ENCODE results near the gene DUSP23. TPM values are rescaled to one million over a fixed set of nuclear protein-coding genes. Genes with fewer than 3 reads are reported as not detected.

The DUSP23 gene
- total and polyA plus RNA-seq, 10 of the 15 experiments (the other 5 are each of a cell fraction or from before 2014, with no cell fraction given) = 1.1 to 6.9 (median 4.1) TPM; not detected in 1

DNA sequence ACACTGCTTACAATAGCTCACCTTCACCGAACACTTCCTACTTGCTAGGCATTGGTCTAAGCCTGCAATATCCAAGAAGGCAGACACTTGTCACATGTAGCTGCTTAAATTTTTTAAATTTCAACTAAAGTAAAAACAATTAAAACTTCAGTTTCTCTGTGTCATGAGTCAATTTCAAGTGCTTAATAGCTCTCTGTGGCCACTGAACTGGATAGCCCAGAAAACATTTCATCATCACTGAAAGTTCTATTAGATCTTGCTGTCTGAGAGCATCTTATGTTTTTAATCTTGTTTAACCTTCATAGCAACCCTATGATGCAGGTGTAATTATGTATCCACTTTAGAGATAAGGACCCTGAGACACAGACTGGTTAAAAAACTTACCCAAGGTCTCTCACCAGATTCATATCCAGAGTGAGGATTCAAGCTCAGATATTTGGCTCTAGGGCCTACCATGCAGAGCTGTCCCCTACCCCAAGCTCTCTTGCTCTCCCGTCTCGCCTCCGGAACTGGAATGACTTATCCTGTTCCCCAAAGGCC, 18.8 kb downstream of the DUSP23 start:
- no peaks in the 10 kb centered on the region for H3K36me3 ChIP-seq (ENCODE audit: control insufficient read depth in 2 of 2, insufficient read depth in 2 of 2, low read length in 1 of 2)
- intact Hi-C loops (cut with micrococcal nuclease; ENCODE audit: unreplicated experiment) = loop anchor here (1.0 to 10.0 kb wide), 4 partner anchors 29 to 585 kb away; no protein-coding TSS in a partner anchor
- in situ Hi-C loops (cut with MboI) = loop anchor here (5.0 kb wide), 2 partner anchors 93 to 208 kb away; no protein-coding TSS in a partner anchor
- no peak overlapping the region for H2AFZ ChIP-seq (ENCODE audit: control insufficient read depth, low read depth, low read length)
- ChIA-PET RAD21 (ENCODE audit: unreplicated experiment) (interaction anchor here (0.8 to 5.5 kb wide), 13 partner anchors 9 to 585 kb away, joined by 3 to 153 read pairs (median 4); partner anchors contain the start of gene DUSP23), SMC1A (ENCODE audit: uncharacterized antibody, unreplicated experiment) (interaction anchor here (0.7 to 11.2 kb wide), 26 partner anchors 10 to 216 kb away, joined by 3 to 289 read pairs (median 4); partner anchors contain the start of genes DUSP23 and SLAMF8), CTCF (interaction anchor here (0.7 to 14.4 kb wide), 45 partner anchors 10 to 666 kb away, joined by 3 to 476 read pairs (median 4); partner anchors contain the start of genes DUSP23, IGSF9 and SLAMF8), POLR2A (interaction anchor here (0.6 to 3.5 kb wide), 3 partner anchors 20 to 91 kb away, joined by 3 to 13 read pairs (median 3); no protein-coding TSS in a partner anchor)
- H3K27me3 ChIP-seq (replicated peaks in 1 of 2; ENCODE audit: control insufficient read depth in 2 of 2, insufficient read depth in 2 of 2, low read length in 1 of 2) = peaks cover 3 to 6% of the 10 kb centered on the region in 2 experiments
- no peak overlapping the region for H3K4me3 ChIP-seq
- FAIRE-seq (no peak), DNase-seq (ENCODE audit: low read depth, low spot score) (no peak), ATAC-seq (peak; percentile 21)
- H3K4me2 ChIP-seq (ENCODE audit: control insufficient read depth, insufficient read depth) = no peak overlapping the region
- no peak overlapping the region for H3K9ac ChIP-seq (ENCODE audit: control insufficient read depth, insufficient read depth, low read length)
- BruUV-seq (replicated peaks) = no TSS peak
- H3K27ac ChIP-seq (ENCODE audit: control insufficient read depth, insufficient read depth) = no peak overlapping the region
- H3K9me3 ChIP-seq (replicated peaks; ENCODE audit: control insufficient read depth, insufficient read depth, low read length) = no peaks in the 10 kb centered on the region; the same call in 2 of the 3 replicates
- WGBS (ENCODE audit: insufficient coverage, insufficient replicate concordance, low lambda C conversion rate, missing lambda C conversion rate) = 75% methylated on average over 4 of the region's 4 CpGs
- H3K4me1 ChIP-seq (ENCODE audit: control insufficient read depth, insufficient read depth, low read length) = peaks cover 9% of the 10 kb centered on the region
- TF ChIP-seq, protein P1, sequence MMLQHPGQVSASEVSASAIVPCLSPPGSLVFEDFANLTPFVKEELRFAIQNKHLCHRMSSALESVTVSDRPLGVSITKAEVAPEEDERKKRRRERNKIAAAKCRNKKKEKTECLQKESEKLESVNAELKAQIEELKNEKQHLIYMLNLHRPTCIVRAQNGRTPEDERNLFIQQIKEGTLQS (IDR thresholded peaks at IDR 0.05; ENCODE audit: borderline replicate concordance, extremely low read depth, low read depth, low read length) = no peak
- TF ChIP-seq NFYA (IDR thresholded peaks at IDR 0.05; ENCODE audit: borderline replicate concordance, low read depth, low read length) (no peak), NRF1 (conservative IDR thresholded peaks at IDR 0.05; ENCODE audit: low read depth, low read length) (no peak), BMI1 (IDR thresholded peaks at IDR 0.05; ENCODE audit: borderline replicate concordance) (no peak)
- H4K20me1 ChIP-seq (ENCODE audit: control insufficient read depth, insufficient read depth) = no peaks in the 10 kb centered on the region
- H3K79me2 ChIP-seq (ENCODE audit: control insufficient read depth, insufficient read depth, low read length) = no peaks in the 10 kb centered on the region

Data from GM12878 (cell line).